ENCODE results near the gene RSPH10B2.
"Not testable (repeated sequence)": the region's sequence is repeated elsewhere in the genome, so short reads cannot be mapped to it uniquely, and the experiment has no call there.

Gene RSPH10B2

GRCh38 chr7:6843654-6844053, 89.8 kb downstream of the RSPH10B2 start:
- not testable (repeated sequence) for DNase-seq

GRCh38 chr7:6845971-6846449, 92.1 kb downstream of the RSPH10B2 start:
- DNase-seq = not testable (repeated sequence)

- not testable (repeated sequence) for DNase-seq
These were observed 93.8 kb downstream of the RSPH10B2 start for GRCh38 chr7:6847751-6848150.

All from GF-D8 (cell line).